Measurements from ENCODE around the gene PDCD1.

DNA sequence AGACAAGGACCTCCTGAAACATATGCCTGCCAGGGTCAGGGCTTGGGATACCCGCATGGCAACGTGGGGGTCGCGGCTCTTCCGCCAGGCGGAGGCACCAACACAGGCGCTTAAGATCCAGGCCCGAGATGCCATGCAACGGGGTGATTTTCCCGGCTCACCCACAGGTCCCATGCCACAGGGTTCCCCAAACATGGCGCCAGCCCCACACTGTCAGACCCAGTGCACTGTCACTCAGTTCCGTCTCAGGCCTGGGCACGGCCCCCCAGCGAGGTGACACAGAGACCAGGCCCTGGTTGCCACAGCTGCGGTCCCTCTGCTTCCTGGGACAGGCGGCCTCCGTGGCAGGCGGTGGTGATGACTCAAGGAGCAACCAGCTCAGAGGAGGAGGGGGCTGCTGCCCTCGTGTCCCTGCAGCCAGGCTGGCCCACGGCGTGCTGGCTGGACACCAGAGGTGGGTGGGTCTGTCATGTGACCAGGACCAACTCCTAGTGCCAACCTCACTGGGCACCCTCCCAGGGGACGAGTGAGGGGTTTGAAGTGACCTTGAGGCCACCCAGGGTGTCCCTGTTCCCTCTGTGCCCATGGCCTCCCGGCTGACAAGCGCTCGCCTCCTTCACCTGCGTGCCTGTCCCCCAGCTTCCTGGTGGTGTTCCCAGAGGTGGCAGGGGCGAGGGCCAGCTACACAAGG is 4.9 kb downstream of the PDCD1 start:
- TF ChIP-seq, protein P1, sequence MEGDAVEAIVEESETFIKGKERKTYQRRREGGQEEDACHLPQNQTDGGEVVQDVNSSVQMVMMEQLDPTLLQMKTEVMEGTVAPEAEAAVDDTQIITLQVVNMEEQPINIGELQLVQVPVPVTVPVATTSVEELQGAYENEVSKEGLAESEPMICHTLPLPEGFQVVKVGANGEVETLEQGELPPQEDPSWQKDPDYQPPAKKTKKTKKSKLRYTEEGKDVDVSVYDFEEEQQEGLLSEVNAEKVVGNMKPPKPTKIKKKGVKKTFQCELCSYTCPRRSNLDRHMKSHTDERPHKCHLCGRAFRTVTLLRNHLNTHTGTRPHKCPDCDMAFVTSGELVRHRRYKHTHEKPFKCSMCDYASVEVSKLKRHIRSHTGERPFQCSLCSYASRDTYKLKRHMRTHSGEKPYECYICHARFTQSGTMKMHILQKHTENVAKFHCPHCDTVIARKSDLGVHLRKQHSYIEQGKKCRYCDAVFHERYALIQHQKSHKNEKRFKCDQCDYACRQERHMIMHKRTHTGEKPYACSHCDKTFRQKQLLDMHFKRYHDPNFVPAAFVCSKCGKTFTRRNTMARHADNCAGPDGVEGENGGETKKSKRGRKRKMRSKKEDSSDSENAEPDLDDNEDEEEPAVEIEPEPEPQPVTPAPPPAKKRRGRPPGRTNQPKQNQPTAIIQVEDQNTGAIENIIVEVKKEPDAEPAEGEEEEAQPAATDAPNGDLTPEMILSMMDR (IDR thresholded peaks at IDR 0.05) = no peak
- TF ChIP-seq POLR2A (IDR thresholded peaks at IDR 0.05) = no peak

Data from thyroid gland (tissue), 4 donors.